Brain microvascular endothelial cell (primary cell): ENCODE results near the gene NFKB2.

ENCODE experiments used
- DNase-seq: peaks from one replicate; pipeline ENCODE4 v3.0.0-alpha.2; 2020
- H3K27ac ChIP-seq: fragments of 250-450 bp; sonication (Bioruptor Pico); 2 replicates; pipeline ENCODE4 v1.5.1; 2020; ENCODE audit warnings: mild to moderate bottlenecking, moderate library complexity
- H3K27me3 ChIP-seq: fragments of 250-450 bp; sonication (Bioruptor Pico); replicated peaks from 2 replicates; pipeline ENCODE4 v1.5.1; 2020; ENCODE audit warnings: mild to moderate bottlenecking
- H3K36me3 ChIP-seq: fragments of 250-450 bp; sonication (Bioruptor Pico); replicated peaks from 2 replicates; pipeline ENCODE4 v1.5.1; 2020; ENCODE audit warnings: mild to moderate bottlenecking
- H3K4me3 ChIP-seq: 2 replicates; pipeline ENCODE4 v1.5.1; 2011; ENCODE audit warnings: low read depth, mild to moderate bottlenecking, control low read depth, low read length, moderate library complexity
- in situ Hi-C: cut with HindIII; loops from 2 replicates; pipeline ENCODE4 v1.10.0; 2017; ENCODE audit warnings: low sequenced_read_pairs, low pct_ligation_motif_present
- TF ChIP-seq, protein P1 (sequence below): IDR thresholded peaks from 2 replicates; pipeline ENCODE4 v1.5.1; 2011; ENCODE audit warnings: low read depth, mild to moderate bottlenecking, moderate library complexity, low read length, control low read depth, inconsistent platforms; ENCODE audit errors: missing control alignments

The NFKB2 gene

DNA sequence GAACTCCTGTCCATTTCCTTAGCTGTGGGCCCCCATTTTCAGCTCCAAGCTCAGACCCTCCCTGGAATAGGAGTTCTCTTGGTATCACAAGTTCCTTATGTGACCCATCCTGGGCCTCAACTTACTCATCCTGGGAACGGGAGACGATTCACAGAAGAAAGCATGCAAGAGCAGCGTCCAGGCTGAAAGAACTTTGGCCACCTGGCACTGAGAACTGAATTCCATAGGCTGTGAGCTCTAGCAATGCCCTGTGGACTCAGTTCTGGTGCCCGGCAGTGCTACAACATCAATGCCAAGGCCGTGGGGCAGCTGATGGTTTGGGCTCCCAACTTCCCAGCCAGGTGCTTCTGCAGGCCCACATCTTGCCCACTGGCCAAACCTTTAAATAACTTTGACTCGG is 40.8 kb downstream of the NFKB2 start:
- H3K27ac ChIP-seq, result no peak overlapping the region
- no peaks in the 10 kb centered on the region for H3K27me3 ChIP-seq
- H3K4me3 ChIP-seq, result no peak overlapping the region
- H3K36me3 ChIP-seq, result no peaks in the 10 kb centered on the region
- TF ChIP-seq, protein P1, sequence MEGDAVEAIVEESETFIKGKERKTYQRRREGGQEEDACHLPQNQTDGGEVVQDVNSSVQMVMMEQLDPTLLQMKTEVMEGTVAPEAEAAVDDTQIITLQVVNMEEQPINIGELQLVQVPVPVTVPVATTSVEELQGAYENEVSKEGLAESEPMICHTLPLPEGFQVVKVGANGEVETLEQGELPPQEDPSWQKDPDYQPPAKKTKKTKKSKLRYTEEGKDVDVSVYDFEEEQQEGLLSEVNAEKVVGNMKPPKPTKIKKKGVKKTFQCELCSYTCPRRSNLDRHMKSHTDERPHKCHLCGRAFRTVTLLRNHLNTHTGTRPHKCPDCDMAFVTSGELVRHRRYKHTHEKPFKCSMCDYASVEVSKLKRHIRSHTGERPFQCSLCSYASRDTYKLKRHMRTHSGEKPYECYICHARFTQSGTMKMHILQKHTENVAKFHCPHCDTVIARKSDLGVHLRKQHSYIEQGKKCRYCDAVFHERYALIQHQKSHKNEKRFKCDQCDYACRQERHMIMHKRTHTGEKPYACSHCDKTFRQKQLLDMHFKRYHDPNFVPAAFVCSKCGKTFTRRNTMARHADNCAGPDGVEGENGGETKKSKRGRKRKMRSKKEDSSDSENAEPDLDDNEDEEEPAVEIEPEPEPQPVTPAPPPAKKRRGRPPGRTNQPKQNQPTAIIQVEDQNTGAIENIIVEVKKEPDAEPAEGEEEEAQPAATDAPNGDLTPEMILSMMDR, result no peak
- DNase-seq, result no peak
- in situ Hi-C loops, result no loop called here

DNA sequence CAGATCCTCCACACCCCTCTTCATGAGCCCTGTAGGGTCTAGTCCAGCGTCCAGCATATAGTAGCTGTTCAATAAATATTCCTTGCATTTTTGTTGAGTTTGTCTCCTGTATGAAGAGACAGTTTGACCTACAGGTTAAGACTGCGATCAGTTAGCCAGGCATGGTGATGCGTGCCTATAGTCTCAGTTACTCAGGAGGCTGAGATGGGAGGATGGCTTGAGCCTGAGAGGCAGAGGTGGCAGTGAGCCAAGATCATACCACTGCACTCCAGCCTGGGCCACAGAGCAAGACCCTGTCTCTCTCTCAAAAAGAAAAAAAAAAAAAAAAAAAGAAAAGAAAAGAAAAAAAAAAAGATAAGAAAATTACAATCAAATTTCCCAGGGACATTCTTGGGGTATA is 42.0 kb downstream of the NFKB2 start:
- in situ Hi-C loops, result no loop called here
- Histone ChIP-seq H3K4me3 (no peak overlapping the region), H3K27me3 (no peaks in the 10 kb centered on the region), H3K27ac (no peak overlapping the region), H3K36me3 (no peaks in the 10 kb centered on the region)
- TF ChIP-seq, protein P1, result no peak
- DNase-seq, result no peak

DNA sequence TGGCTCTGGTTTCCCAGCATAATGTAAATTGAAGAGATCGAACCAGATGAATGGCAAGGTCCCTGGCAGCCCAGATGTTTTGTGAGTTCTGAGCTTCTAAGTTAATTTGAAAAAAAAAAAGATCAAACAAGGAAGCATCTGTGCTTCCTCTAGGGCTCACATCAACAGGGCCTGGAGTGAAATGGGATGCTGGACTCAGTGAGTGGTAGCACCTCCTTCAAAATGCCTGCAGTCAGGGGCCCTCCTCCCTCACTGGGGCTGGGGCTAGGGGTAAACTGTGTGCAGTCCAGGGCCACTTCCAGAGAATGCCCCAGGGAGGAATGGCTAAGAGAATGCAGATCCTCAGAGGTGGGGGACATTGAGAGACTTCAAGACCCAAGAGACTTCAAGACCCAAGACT is 42.9 kb downstream of the NFKB2 start:
- H3K36me3 ChIP-seq, result no peaks in the 10 kb centered on the region
- in situ Hi-C loops, result no loop called here
- H3K27ac ChIP-seq, result no peak overlapping the region
- TF ChIP-seq, protein P1, result no peak
- DNase-seq, result no peak
- no peak overlapping the region for H3K4me3 ChIP-seq
- H3K27me3 ChIP-seq, result no peaks in the 10 kb centered on the region

DNA sequence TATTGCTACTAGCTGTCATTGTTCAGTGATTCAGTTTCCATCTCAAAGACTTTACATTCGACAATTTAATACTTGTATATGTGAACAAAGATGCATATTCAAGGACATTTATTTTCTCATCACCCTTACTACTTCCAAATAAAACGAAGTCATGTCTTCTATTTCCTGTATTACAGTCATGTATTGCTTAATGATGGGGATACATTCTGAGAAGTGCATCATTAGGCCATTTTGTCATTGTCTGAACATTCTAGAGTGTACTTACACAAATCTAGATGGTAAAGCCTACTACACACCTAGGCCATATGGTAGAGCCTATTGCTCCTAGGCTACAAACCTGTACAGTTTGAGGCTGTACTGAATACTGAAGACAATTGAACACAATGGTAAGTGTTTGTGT is 49.3 kb downstream of the NFKB2 start:
- Histone ChIP-seq H3K27ac (no peak overlapping the region), H3K4me3 (no peak overlapping the region), H3K27me3 (no peaks in the 10 kb centered on the region), H3K36me3 (no peaks in the 10 kb centered on the region)
- TF ChIP-seq, protein P1, result no peak
- in situ Hi-C loops, result no loop called here
- DNase-seq, result no peak

DNA sequence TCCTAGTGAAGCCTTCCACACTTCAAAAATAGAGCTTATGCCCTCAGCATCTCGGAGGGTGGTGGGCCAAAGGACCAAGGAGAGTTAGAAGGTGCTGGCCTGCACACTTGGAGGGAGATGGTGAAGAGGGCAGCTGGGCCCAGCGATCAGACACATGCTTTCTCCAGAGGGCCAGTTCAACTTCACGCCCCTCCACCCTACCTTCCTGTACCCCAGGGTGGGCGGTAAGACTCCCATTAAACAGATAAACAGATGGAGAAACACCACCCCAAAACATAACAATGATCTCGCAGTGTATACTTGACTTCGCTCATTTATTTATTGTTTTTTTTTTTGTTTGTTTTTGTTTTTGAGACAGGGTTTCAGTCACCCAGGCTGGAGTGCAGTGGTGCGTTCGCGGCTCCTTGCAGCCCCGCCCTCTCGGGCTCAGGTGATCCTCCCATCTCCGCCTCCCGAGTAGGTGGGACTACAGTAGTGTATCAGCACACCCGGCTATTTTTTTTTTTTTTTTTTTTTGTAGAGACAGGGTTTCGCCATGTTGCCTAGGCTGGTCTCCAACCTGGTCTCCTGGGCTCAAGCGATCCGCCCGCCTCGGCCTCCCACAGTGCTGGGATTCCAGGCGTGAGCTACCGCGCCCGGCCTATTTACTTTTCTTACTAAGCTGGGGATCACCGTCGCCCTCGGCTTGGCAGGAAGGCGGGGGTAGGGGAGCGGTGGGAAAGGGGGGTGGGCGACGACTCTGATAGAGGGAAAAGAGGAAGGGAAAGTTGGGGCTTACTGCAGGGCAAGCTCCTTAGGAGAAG is 54.0 kb downstream of the NFKB2 start:
- in situ Hi-C loops, result no loop called here
- Histone ChIP-seq H3K36me3 (no peaks in the 10 kb centered on the region), H3K27ac (no peak overlapping the region), H3K4me3 (peak overlapping the region; percentile 70), H3K27me3 (no peaks in the 10 kb centered on the region)
- peak; percentile 42 for DNase-seq
- TF ChIP-seq, protein P1, result no peak

DNA sequence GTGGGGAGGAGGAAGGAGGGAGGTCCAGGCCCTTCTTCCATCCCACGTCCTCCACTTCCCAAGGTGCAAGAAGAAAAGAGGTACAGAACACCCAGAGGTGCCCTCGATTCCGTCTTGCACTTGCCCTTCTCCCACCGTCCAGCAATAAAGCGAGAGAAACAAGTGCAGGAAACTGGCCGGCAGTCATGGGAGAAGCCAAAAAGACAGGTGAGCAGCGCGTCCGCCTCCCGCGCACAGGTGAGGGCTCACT is 54.5 kb downstream of the NFKB2 start:
- H3K27ac ChIP-seq, result no peak overlapping the region
- H3K36me3 ChIP-seq, result no peaks in the 10 kb centered on the region
- TF ChIP-seq, protein P1, result no peak
- no peaks in the 10 kb centered on the region for H3K27me3 ChIP-seq
- in situ Hi-C loops, result no loop called here
- DNase-seq, result no peak
- H3K4me3 ChIP-seq, result peak overlapping the region; percentile 70
